Islet precursor cell (in vitro differentiated cells): ENCODE measurements around the gene C2CD4B.

ENCODE experiments used
- DNase-seq: peaks from one replicate; pipeline ENCODE4 v3.0.0-alpha.2; 2018

The C2CD4B gene

DNA sequence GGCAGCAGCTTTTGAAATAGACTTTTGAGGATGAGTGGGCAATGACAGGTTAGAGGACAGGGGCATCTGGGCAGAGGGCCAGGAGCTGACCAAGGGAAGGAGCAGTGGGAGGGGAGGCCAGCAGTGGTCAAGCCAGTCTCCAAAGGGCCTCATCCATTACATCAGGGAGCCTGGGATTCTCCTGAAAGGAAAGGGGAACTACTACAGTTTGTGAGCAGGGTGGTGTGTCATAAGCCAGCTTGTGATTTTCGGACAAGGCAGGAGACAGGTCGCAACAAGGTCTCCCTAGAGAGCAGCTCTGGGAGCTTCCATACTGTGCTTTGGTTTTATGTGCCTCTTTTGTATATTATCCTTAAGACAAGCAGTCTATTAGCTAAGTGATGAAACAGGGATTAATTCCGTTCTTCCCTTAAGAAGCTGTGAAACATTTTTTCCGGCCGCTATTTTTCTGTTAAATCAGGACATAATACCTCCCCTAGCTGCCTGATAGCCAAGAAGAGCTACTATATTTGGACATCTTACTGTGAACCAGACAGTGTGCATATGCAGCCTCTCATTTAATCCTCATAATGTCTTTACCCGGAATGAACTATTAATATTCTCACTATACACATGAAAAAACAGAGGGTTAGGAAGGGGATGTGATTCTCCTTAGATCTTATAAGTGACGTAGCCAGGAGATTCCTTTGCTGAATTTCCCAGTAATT lies 46.4 kb downstream of the C2CD4B start:
- no peak for DNase-seq

DNA sequence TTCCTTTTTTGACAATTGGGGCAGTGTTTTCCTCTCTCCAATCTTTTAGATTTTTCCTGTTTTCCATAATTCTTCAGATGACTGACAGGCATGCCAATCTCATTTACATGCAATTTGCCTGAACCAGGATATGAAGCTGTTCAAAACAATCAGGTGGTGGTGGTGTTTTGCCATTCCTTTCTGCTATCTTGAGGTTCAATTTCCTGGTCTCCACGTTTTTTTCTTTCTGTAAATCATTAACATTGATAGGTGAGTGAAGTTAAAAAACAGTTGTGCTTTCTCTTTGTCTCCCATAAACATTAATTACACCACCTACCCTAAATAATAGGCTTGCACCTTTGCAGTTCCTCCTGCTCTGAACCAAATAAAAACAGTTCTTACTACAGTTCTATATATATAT lies 49.2 kb downstream of the C2CD4B start:
- no peak for DNase-seq
